ENCODE measurements around the gene LY6G6C. TPM values are rescaled to one million over a fixed set of nuclear protein-coding genes. Genes with fewer than 3 reads are reported as not detected.

Gene LY6G6C
- total RNA-seq, 4 donors from 2014 or later, result not detected

DNA sequence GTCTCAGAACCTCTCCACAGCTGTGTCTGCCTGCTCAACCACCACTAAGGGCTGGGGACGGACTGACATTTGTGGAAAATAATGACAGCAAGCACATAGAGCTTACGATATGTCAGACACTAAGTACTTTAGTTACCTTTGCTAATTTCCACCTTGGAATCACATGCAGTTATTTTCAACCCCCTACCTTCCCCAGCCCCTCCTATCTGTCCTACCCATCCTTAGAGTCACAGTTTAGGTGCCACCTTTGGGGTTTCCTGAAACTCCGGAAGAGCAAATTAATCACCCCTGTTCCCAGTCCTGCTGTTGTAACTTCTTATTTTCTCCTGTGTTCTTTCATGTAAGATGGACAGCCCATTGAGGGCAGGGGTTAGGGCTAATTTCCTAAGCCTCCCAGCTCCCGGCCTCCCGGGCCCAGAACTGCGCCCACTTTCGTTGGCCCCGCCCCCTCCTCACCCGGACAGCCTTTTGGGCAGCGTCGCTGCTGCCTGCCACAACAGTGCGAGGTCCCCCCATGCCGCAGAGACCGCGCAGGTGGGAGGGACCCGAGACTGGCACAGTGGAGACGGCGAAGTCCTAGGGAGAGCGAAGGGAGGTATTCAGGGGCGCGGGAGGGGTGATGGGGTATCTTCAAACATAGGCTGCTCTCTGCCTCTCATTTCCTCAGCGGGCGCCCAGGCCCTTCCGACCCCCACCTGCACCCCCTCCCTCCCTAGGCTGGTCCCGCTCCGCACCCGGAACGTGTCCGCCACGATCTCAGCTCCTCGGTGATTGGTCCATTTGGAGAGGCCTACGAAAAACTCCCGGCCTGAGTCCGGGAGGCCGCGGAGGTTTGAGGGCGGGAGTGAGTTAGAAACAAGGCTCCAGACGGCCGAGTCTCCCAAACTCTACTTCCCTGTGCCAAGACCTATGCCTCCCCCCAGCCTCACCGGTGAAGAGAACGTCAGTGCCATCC lies 6.4 kb upstream of the LY6G6C start:
- peak overlapping the region; percentile 80 to 92 for H3K4me3 ChIP-seq
- H3K27ac ChIP-seq, result peak overlapping the region; percentile 8 to 99 (median 96)
- TF ChIP-seq POLR2A (IDR thresholded peaks at IDR 0.05) (no peak), POLR2AphosphoS5 (IDR thresholded peaks at IDR 0.05) (no peak), EP300 (IDR thresholded peaks at IDR 0.05) (no peak)
- TF ChIP-seq, protein P1, sequence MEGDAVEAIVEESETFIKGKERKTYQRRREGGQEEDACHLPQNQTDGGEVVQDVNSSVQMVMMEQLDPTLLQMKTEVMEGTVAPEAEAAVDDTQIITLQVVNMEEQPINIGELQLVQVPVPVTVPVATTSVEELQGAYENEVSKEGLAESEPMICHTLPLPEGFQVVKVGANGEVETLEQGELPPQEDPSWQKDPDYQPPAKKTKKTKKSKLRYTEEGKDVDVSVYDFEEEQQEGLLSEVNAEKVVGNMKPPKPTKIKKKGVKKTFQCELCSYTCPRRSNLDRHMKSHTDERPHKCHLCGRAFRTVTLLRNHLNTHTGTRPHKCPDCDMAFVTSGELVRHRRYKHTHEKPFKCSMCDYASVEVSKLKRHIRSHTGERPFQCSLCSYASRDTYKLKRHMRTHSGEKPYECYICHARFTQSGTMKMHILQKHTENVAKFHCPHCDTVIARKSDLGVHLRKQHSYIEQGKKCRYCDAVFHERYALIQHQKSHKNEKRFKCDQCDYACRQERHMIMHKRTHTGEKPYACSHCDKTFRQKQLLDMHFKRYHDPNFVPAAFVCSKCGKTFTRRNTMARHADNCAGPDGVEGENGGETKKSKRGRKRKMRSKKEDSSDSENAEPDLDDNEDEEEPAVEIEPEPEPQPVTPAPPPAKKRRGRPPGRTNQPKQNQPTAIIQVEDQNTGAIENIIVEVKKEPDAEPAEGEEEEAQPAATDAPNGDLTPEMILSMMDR (IDR thresholded peaks at IDR 0.05), result no peak
- no peaks in the 10 kb centered on the region for H3K27me3 ChIP-seq
- no peaks in the 10 kb centered on the region for H3K9me3 ChIP-seq
- 47 to 100% methylated on average over 1 to 8 of the region's 41 CpGs for WGBS, 2 donors (ENCODE audit: low coverage in 1 of 2)
- ATAC-seq, result no peak
- H3K4me1 ChIP-seq, result peaks cover 0 to 55% (median 20%) of the 10 kb centered on the region in 3 donors
- peaks cover 0 to 59% of the 10 kb centered on the region in 2 donors for H3K36me3 ChIP-seq

DNA sequence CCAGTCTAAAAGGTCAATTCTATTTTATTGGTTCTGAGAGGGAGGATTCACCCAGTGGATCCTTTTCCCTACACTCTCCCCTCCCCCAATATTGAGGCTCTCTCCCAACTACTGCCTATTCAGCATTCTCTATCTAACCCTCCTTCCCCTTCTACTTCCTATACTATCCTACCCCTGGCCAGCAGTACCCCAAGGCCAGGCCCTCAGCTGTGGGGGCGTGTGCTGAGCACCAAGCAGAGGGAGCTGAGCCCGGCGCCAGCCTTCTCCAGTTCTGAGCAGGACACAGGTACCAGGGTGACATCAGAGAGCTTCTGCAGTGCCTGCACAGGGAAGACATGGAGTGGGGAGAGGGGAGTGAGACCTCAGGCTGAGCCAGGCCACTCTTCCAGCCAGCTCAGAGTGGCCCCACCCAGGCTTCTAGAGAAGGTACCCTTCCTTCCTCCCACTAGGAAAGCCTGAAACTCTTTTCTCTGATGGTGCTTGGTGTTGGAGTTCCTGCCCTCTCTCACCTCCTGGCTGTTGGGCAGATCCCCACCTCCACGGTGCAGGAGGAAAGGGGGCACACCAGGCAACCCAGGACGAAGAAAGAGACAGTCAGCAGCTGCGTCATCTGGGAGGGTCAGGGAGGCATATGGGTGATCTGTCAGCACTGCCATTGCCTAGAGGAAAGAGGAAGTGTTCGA lies 5.6 kb upstream of the LY6G6C start:
- H3K27me3 ChIP-seq, result no peaks in the 10 kb centered on the region
- WGBS, 2 donors (ENCODE audit: low coverage in 1 of 2), result 60% methylated on average over 2 of the region's 7 CpGs; no CpG with 5 or more reads in 1 of the 2 donors
- no peaks in the 10 kb centered on the region for H3K9me3 ChIP-seq
- H3K36me3 ChIP-seq, result peaks cover 0 to 50% of the 10 kb centered on the region in 2 donors
- peak overlapping the region in 3 of 4 donors; percentile 94 to 99 (median 98) for H3K27ac ChIP-seq
- TF ChIP-seq, protein P1 (IDR thresholded peaks at IDR 0.05), result no peak
- TF ChIP-seq POLR2AphosphoS5 (IDR thresholded peaks at IDR 0.05) (no peak), EP300 (IDR thresholded peaks at IDR 0.05) (no peak), POLR2A (IDR thresholded peaks at IDR 0.05) (no peak)
- peak overlapping the region in 1 of 2 donors; percentile 80 for H3K4me3 ChIP-seq
- no peak for ATAC-seq
- peaks cover 0 to 47% (median 20%) of the 10 kb centered on the region in 3 donors for H3K4me1 ChIP-seq

GRCh38 chr6:31725502-31726350 lies 4.2 kb upstream of the LY6G6C start:
- WGBS, 2 donors (ENCODE audit: low coverage in 1 of 2), result 75 to 85% methylated on average over 6 to 9 of the region's 12 CpGs
- Histone ChIP-seq H3K4me3 (no peak overlapping the region), H3K36me3 (peaks cover 0 to 36% of the 10 kb centered on the region in 2 donors), H3K4me1 (peaks cover 0 to 34% (median 18%) of the 10 kb centered on the region in 3 donors), H3K27ac (peak overlapping the region in 1 of 4 donors; percentile 98), H3K27me3 (no peaks in the 10 kb centered on the region), H3K9me3 (no peaks in the 10 kb centered on the region)
- TF ChIP-seq EP300 (IDR thresholded peaks at IDR 0.05) (no peak), POLR2AphosphoS5 (IDR thresholded peaks at IDR 0.05) (no peak), POLR2A (IDR thresholded peaks at IDR 0.05) (no peak)
- TF ChIP-seq, protein P1 (IDR thresholded peaks at IDR 0.05), result no peak
- no peak for ATAC-seq

- Histone ChIP-seq H3K36me3 (peaks cover 0 to 34% of the 10 kb centered on the region in 2 donors), H3K27ac (no peak overlapping the region), H3K4me1 (peaks cover 0 to 28% (median 14%) of the 10 kb centered on the region in 3 donors), H3K4me3 (no peak overlapping the region), H3K9me3 (no peaks in the 10 kb centered on the region), H3K27me3 (no peaks in the 10 kb centered on the region)
- 88 to 92% methylated on average over 12 to 13 of the region's 25 CpGs for WGBS, 2 donors (ENCODE audit: low coverage in 1 of 2)
- no peak for ATAC-seq
- TF ChIP-seq, protein P1 (IDR thresholded peaks at IDR 0.05), result no peak
- TF ChIP-seq POLR2AphosphoS5 (IDR thresholded peaks at IDR 0.05) (no peak), POLR2A (IDR thresholded peaks at IDR 0.05) (no peak)
Measured at GRCh38 chr6:31723980-31724691, 2.6 kb upstream of the LY6G6C start.

Data from gastroesophageal sphincter (tissue), 4 donors.